GM21723 (cell line): ENCODE data around the gene ZSCAN32.

Experiments used
- ATAC-seq: cut with Tn5 transposase; IDR thresholded peaks from one replicate; pipeline ENCODE4 v1.9.1; 2021; ENCODE audit warnings: mild to moderate bottlenecking, moderate library complexity; ENCODE audit not compliant: unreplicated experiment

ZSCAN32 gene

DNA sequence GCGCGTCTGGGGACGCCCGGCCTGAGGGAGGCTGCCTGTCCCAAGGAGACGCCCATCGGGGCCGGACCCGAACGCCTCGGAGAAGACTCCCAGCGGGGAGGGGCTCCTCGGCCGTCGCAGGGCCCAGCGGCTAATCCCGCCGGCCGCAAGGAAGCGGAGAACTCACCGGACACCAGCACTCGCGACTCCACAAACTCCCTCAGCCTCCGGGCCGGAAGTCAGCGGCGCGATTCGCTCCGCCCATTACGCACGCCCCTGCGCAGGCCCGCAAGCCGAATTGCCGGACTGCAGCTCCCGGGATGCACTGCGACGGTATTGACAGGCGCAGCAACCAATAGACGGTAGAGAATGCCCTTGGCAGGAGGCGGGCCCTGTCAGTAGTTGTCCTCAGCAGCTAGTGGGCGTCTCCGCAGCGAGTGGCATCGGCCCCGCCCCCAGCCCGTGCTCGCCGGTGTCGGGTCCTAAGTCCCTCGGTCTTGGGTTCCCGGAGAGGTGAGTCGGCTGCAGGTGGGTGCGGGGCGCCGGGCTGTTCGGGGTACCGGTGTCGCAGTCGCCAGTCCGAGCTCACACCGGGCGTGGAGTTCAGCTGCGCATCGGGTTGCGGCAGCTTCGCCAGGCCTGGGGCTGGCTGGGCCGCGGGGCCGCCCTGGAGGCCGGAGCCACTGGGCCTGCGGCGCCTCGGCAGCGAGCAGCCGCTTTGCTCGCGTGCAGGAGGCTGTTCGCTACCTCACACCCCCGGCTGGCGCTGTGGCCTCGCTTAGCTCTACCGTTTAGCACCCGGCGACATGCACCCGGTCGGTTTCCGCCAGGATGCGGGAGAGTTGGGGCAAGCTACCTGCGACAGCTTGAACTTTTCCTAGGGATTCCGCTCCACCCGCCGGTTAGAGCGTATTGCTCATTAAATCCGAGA is at the start of gene ZSCAN32, which contains the start of gene ZNF174:
Gene ZSCAN32 (minus strand): TSS at position 226 of the 910 bp plus-strand sequence. CDS start 3,447 bp downstream, outside the sequence.
Gene ZNF174 (plus strand): TSS at position 437 of the 910 bp plus-strand sequence. CDS start 790 bp downstream, outside the sequence.
- ATAC-seq: peak; percentile 95

DNA sequence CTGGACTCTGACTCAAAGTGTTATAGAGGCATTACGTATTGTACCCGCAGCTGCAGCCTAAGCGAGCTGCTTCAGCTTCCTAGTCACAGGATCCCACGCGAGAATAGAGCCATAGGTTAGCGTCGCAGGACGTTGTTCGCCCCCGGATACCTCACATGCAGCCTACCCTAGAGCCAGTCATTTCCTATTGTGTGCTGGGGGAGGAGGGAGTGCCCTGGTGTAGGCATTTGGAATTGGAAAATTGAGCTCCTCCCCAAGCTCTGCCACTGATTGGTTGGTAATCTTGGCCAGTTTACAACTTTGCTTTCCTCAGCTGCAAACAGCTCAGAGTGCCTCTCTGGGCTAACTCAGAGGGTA is 43.2 kb upstream of the ZSCAN32 start:
- no peak for ATAC-seq

DNA sequence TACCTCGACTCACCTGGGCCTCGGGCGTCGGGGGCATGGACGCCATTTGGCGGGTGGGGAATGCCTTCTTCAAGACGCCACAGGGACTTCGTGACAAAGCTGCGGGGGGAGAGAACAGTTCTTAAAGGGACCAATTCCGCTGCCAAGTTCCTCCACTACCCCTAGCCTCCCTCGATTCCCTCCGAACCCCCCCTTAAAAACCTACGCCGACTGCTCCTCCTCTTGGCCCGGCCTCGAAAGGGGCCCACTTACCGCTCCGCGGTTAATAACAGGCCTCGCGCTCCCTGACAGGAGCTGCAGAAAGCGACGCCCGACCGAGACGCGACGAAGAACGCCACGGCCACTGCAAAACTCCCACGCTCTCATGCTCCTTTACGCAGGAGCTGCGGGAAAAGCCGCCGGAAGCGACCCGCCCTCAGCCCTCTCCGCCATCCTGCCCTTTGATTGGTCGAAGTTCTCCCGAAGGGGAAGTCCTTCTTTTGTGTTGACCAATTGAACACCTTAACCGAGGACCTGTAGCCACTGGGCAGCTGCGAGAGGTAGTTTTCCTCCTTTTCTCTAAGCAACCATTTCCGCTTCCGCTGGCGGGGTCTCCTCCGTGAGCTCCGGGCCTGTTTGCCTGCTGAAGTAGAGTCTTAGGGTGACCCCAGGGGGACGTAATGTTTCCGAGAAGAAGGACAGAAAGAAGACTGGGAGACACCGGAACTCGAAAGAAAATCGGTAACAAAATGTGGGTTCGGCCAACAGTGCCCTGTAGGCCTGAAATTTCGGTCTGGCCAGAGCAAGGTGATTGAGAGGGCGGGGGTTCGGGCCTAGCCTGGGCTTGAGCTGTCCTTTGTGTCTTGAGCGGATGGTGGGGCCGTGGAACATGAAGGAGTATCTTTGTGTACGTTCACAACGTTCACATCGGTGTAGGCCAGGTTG is 42.6 kb upstream of the ZSCAN32 start, which contains the start of the genes NAA60 and ZNF597:
Gene NAA60 (plus strand): TSS at position 573 of the 924 bp plus-strand sequence. CDS start 32,548 bp downstream, outside the sequence.
Gene ZNF597 (minus strand): TSS at position 397 of the 924 bp plus-strand sequence. CDS start 351 bp downstream, at position 46.
- peak; percentile 86 for ATAC-seq

DNA sequence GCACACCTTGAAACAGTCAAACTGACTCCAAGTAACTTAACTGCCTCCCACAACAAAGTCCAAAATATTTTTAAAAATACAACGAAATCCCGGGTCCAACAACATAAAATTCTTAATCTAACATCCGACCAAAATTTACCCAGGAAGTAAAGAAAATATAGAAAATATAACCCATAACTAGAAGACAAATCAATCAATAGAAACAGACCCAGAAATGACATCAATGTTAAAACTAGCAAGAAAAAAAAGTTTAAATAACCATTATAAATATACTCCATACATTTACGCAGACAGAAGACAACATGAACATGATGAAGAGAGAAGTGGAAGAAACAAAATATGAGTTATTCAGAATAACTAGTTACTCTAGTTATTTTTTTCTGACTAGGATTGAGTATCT is 38.8 kb upstream of the ZSCAN32 start:
- ATAC-seq: no peak

DNA sequence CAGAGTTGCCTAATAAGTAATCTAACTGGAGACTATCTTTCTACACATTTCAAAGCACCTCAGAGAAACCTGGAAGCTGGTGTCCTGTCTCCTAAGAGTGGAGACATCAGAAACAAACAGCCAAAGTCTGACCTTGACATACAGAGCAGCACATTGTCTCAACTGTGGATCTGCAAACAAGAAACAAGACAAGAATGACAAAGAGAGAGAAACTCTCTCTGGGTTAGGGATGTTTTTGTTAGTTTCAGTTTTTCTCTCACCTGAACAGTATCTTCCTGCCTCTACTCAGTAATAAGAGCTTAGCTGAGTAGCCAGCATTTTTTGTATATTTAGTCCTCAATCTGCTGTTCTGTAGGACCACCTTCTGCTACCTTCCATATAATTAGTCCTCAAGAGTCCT is 33.6 kb upstream of the ZSCAN32 start:
- ATAC-seq: no peak

DNA sequence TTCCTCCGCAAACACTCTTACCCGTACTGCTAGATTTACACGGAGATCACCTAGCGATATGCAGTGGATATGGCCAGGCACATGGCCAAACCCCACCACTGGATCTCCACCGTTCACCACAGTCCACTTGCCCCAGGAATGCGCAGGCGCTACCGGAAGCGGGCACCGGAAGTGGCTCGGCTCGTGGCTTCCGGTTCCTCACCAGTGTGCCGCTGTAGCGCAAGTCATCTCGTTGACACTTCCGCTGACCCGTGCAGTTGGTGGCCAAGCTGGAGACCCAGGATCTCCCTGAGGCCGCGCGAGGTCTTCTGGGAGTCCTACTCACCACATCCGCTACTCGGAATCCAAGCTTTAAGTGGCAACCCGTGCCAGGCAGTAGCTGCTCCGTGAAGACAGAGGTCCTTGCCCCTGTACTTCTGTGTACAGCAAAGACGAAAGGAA is 31.0 kb upstream of the ZSCAN32 start:
- ATAC-seq: no peak

DNA sequence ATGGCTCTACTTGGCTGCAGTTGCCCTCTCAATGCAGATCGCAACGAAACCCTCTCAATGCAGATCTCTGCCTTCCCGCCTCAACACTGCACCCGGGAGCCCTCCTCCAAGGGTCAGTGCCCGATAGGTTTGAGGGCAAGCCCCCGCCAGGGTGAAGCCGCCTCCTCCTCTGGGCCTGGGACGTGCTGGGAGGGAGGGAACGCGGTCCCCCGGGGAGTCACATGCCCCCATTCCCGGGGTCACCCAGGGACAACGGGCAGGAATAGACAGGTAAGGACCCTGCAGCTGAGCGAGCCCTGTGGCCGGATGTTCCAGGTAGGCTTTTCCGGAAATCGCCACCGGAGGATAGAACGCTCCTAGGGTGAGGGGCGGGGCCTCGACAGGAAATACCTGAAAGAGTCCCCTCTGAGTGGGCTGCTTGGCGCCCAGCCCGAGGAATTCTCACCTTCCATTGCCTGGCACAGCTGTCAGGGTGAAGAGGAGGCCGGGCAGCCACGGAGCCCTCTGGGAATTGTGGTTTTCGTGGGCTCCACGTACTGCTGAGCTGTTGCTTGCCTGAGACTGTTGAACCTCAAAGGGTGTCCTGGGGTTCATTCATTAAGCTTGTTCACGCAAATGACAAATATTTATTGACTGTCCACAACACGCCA is 13.1 kb upstream of the ZSCAN32 start:
- ATAC-seq: no peak

DNA sequence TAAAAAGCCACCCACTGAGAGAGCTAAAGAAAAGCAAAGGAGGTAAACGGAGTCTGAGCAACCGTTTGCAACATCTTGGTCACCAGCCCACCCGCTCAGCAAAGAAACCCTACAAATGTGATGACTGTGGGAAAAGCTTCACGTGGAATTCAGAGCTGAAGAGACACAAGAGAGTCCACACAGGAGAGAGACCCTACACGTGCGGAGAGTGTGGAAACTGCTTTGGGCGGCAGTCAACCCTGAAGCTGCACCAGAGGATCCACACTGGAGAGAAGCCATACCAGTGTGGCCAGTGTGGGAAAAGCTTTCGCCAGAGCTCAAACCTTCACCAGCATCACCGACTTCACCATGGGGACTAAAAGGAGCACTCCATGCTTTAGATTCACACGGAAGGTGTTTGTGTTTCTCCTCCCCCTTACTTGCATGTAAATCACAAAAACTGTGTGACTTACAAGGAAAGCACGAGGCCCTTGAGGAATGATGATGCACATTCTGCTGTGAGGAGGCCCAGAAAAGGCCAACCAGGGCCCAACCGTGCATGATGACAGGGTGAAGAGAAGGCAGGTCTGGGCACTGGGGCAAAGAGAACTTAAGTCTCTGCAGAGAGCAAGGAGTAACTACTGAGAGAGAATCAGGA is 7.9 kb upstream of the ZSCAN32 start:
- ATAC-seq: no peak

DNA sequence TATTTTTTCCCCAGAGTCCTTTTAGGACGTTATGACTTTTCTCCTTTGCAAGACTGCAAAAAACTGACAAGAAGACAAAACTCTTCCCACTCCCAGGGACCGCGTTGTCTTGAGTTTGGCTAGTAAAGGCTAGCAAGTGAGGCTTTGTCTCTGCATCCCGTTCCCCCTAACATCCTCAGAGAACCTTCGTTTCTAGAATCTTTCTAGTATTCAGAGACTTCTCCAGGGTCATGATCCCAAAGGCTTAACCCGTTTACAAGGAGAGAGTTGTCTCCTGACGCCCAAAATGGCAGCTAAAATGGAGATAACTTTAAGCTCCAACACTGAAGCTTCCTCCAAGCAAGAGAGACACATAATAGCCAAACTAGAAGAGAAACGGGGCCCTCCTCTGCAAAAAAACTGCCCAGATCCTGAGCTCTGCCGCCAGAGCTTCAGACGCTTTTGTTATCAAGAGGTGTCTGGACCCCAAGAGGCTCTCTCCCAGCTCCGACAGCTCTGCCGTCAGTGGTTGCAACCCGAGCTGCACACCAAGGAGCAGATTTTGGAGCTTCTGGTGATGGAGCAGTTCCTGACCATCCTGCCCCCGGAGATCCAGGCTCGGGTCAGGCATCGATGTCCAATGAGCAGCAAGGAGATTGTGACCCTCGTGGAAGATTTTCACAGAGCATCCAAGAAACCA is 1.1 kb upstream of the ZSCAN32 start:
- no peak for ATAC-seq

DNA sequence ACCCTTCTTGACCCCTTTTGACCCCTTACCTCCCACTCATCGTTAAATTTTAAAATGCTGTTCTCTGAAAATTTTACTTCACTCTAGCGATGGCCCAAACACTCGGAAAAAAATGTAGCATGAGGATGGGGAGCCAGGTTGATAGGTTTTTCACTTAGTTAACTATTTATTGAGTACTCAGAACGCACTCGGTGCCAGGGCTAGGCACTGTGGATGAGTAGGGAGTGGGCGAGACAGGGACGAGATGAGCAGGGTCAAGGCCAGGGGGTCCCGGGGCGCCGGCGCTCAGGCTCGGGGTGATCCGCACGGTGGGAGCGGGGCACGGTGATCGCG is 392 bp downstream of the ZSCAN32 start:
- peak; percentile 43 for ATAC-seq

DNA sequence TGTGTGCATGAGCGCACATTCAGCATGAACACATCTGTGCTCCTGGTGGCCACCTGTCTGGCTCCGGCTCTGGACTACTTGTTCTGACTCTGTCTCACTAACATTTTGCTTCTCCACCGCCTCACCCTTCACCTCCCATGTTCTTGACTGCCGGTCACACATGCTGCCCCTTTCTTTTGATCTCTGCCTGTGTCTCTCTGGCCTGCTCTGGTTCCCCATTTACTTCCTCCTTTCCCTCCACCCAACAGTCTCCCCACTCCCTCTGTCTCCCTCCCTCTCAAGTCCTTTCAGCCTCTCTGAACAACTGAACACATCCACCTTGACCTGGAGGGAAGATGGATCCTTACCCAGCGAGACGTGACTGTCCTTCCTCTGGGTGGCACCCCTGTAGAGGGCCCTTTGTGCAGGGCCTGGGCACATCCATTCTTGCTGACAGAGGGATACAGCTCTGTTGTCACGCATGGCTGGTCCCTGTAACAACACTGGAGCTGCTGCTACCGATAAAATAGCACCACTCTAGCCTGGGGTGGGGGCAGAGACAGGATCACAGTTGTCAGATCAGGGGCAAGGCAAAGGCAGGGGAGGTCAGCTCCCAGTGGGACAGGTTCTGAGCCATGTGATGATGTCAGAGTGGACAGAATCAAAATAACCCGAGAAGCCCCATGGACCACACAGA is 11.0 kb downstream of the ZSCAN32 start:
- ATAC-seq: no peak

DNA sequence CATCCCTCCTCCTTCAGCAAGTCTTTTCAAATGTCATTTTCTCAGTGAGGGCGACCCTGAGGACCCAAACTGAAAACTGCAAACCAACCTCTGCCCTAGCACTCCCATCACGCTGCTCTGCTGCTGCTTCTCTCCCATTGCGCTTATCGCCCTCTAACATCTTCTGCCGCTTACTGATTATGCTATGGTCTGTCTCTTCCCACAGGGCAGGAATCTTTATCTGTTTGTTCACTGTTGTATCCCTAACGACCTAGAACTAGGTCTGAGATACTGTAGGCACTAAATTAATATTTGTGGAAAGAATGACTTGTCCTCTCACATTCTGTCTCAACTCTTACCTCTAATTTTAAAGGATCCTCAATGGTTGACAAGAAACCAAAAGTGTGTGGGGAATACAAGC is 12.5 kb downstream of the ZSCAN32 start:
- no peak for ATAC-seq

DNA sequence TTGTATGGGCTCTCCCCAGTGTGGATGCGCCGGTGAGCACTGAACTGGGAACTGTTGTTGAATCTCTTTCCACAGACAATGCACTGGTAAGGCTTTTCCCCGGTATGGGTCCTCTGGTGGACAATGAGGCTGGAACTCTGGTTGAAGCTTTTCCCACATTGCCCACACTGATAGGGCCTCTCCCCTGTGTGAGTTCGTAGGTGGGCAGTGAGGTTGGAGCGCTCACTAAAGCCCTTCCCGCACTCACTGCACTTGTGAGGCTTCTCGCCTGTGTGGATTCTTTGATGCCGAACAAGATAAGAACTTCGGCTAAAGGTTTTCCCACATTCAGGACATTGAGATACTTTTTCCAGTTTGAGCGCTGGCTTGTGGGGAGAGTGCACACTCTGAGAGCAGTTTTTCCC is 17.8 kb downstream of the ZSCAN32 start:
- ATAC-seq: no peak

DNA sequence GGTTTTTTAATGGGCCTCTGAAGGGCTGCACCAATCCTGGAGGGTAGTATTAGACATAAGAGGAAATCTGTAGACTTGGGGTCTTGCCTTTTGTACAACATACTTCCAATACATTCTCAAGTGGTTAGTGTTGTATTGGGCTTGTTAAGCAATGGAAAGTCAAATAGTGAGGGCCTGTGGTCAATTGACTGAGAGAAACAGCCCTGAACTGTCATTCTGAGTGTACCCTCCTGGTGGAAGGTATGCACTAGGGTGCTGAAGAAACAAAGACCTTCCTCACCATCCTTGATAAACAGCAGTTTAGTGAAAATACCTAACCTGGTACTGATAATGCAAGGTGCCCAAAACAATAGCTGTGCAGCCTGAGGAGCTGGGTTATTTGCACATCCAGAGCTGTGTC is 22.9 kb downstream of the ZSCAN32 start:
- no peak for ATAC-seq

DNA sequence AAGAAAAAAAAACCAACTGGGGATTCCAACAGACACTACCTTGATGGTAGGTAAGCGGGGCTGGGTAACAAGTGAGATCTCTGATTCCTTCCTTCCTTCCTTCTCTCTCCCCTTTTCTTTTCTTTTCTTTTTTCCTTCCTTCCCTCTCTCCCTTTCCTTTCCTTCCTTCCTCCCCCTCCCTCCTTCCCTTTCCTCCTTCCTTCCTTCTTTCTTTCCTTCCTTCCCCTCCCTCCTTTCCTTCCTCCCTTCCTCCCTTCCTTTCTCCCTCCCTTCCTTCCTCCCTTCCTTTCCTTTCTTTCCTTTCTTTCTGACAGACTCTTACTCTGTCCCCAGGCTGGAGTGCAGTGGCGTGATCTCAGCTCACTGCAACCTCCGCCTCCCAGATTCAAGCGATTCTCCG is 25.1 kb downstream of the ZSCAN32 start:
- no peak for ATAC-seq

DNA sequence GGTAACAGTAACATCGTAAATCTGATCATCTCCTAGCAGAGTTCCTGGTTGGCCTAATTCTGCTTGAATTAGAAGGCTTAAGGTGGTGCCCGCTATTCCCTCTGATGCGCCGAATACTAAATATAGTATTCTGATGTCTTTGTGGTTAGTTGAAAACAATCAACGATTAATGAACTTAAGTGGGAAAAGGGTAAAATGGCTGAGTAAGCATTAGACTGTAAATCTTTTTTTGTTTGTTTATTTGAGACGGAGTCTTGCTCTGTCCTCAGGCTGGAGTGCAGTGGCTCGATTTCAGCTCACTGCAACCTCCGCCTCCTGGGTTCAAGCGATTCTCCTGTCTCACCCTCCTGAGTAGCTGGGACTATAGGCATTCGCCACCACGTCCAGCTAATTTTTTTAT is 31.7 kb downstream of the ZSCAN32 start:
- no peak for ATAC-seq

DNA sequence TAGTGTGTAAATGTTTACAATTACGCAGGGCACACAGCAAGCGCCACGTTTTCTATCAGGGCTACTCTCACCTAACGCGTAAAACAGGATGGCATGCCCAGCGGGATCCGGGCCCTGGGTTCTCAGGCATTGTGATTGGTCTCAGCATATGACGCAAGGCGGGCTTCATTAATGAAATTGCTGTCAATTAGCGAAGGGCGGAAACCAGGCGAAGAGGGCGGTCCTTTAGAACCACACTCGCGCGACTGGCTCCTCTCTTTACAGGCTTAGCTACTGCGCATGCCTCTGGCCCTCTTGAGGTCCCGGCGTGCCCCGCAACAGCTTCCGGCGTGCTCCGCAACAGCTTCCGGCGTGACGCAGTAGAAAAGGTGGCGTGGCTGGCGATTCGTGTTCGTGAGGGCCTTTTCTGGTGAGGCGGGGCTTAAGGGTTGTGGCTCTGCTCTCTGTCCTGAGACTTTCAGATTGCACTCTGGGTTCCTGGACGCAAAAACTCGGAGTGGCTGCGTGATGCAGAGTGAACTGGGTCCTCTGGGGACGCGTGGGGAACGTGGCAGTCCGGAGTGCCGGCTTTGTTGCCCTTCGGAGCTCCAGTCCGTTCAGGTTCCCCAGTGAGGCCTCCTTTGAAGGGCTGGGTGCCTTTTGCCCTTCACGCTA is 35.9 kb downstream of the ZSCAN32 start:
- ATAC-seq: peak; percentile 80

DNA sequence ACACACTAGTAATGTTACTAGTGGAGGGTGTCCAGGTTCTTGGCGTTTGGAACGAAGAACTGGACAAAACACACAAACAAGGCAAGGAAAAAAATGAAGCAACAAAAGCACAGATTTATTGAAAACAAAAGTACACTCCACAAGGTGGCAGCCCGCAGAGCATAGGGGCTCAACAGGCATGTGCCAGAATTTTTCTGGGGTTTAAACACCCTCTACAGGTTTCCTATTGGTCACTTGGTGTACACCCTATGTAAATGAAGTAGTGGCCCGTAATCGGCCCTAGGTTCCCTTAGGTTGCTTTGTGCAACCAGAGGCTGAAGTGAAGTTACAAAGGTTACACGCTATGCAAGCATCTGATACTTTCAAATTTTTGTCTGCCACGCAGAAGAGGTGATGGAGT is 37.0 kb downstream of the ZSCAN32 start:
- no peak for ATAC-seq

DNA sequence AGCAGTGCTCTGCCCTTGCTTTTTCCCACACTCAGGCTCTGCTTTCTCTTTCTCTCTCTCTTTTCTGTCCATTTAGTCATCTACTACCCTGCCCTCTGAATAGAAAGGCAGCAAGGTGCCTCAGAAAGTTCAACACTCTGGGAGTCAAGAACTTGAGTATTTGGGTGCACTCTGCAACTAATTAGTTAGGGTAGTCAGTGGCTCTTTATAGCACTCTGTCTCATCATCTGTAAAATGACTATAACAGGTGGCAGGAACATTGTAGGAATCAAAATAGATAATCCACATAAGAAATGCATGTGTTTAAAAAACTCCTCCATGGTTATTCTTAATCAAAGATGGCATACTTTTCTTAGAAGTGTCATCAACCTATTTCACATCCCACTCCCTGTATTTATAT is 37.9 kb downstream of the ZSCAN32 start:
- ATAC-seq: no peak
